A549 (cell line): ENCODE data around the gene ELMO3. TPM values are rescaled to one million over a fixed set of nuclear protein-coding genes. Genes with fewer than 3 reads are reported as not detected.

Experiments
- ATAC-seq, 2 experiments: fragments of 200-7000 bp in 1 of 2; fragments of >200 bp in 1 of 2; cut with Nextera tagmentation in 1 of 2; cut with Tn5 transposase in 1 of 2; 3 replicates each; pipeline versions ENCODE4 v1.8.0 to v1.9.1; 2018 to 2020; ENCODE audit warnings: mild to moderate bottlenecking in 1 of 2, moderate library complexity in 1 of 2
- CTCF ChIA-PET: fragments of 300-600 bp; sonication (Branson Sonifier 250); formaldehyde crosslinking; extraction: SDS; loops from one replicate; lab custom pipeline; 2021; ENCODE audit warnings: antibody characterized with exemption, inconsistent platforms; lab: Yijun Ruan, JAX
- POLR2A ChIA-PET: fragments of 350-600 bp; formaldehyde crosslinking; extraction: SDS; loops from one replicate; lab custom pipeline; 2021; ENCODE audit warnings: antibody characterized with exemption, inconsistent platforms; lab: Yijun Ruan, JAX
- DNase-seq, 2 experiments: peaks; one replicate each; pipeline versions ENCODE4 v3.0.0 to v3.0.0-alpha.2; 2011 to 2016; ENCODE audit warnings: low read depth in 1 of 2, low spot score in 1 of 2
- FAIRE-seq: peaks from 2 replicates; lab custom pipeline; 2011; peaks lifted over from hg19 to GRCh38; lab: Jason Lieb, UNC
- H3K27ac ChIP-seq, 2 experiments: fragments of >200 bp; sonication (Bioruptor Twin); formaldehyde crosslinking; 3 replicates each; pipeline ENCODE4 v1.5.1; 2016 to 2017
- H3K4me1 ChIP-seq: fragments of >200 bp; sonication (Bioruptor Twin); formaldehyde crosslinking; 3 replicates; pipeline ENCODE4 v1.6.1; 2016
- H3K4me2 ChIP-seq: fragments of >200 bp; sonication (Bioruptor Twin); formaldehyde crosslinking; 3 replicates; pipeline ENCODE4 v1.6.1; 2016
- H3K4me3 ChIP-seq: fragments of >200 bp; sonication (Bioruptor Twin); formaldehyde crosslinking; 3 replicates; pipeline ENCODE4 v1.5.1; 2016
- H3K9me3 ChIP-seq: fragments of >200 bp; sonication (Bioruptor Twin); formaldehyde crosslinking; 3 replicates; pipeline ENCODE4 v1.6.1; 2016
- ATOH8 ChIP-seq: fragments of 250-450 bp; sonication (Bioruptor Pico); IDR thresholded peaks from 2 replicates; pipeline ENCODE4 v1.5.0; 2020; ENCODE audit warnings: low read depth, mild to moderate bottlenecking, moderate library complexity
- BHLHE40 ChIP-seq: IDR thresholded peaks from 2 replicates; pipeline ENCODE4 v1.6.1; 2012; ENCODE audit warnings: low read depth, low read length, inconsistent platforms
- CHD2 ChIP-seq: fragments of 150-350 bp; IDR thresholded peaks from 2 replicates; pipeline ENCODE4 v1.6.1; 2014; ENCODE audit warnings: low read length; ENCODE audit not compliant: partially characterized antibody
- CTCF ChIP-seq: fragments of >200 bp; sonication (Bioruptor Twin); formaldehyde crosslinking; IDR thresholded peaks from 3 replicates; pipeline ENCODE4 v1.5.1; 2016
- ELK1 ChIP-seq: fragments of 150-350 bp; IDR thresholded peaks from 2 replicates; pipeline ENCODE4 v1.6.1; 2014; ENCODE audit warnings: low read depth, mild to moderate bottlenecking, low read length
- HEYL ChIP-seq: fragments of 250-450 bp; sonication (Bioruptor Pico); IDR thresholded peaks from 2 replicates; pipeline ENCODE4 v1.8.0; 2021; ENCODE audit warnings: mild to moderate bottlenecking, moderate library complexity
- HOXB13 ChIP-seq: fragments of 250-450 bp; sonication (Bioruptor Pico); IDR thresholded peaks from 2 replicates; pipeline ENCODE4 v1.5.0; 2020; ENCODE audit warnings: low read depth, mild to moderate bottlenecking, moderate library complexity
- JUN ChIP-seq, 2 experiments: fragments of >200 bp; sonication (Bioruptor Twin); formaldehyde crosslinking; IDR thresholded peaks; 2 replicates in 1 of 2; 3 replicates in 1 of 2; pipeline ENCODE4 v1.6.1; 2016 to 2017
- MAX ChIP-seq: IDR thresholded peaks from 2 replicates; pipeline ENCODE4 v1.6.1; 2012
- PBX3 ChIP-seq: IDR thresholded peaks from 2 replicates; pipeline ENCODE4 v1.6.1; 2012
- RAD21 ChIP-seq, 2 experiments: fragments of >200 bp in 1 of 2; sonication (Bioruptor Twin) in 1 of 2; formaldehyde crosslinking in 1 of 2; IDR thresholded peaks in 1 of 2; conservative IDR thresholded peaks in 1 of 2; 2 replicates in 1 of 2; 3 replicates in 1 of 2; pipeline ENCODE4 v1.6.1; 2012 to 2018; ENCODE audit warnings: inconsistent platforms in 1 of 2
- RCOR1 ChIP-seq: fragments of 150-350 bp; IDR thresholded peaks from 2 replicates; pipeline ENCODE4 v1.6.1; 2014; ENCODE audit warnings: antibody characterized with exemption, low read length, low read depth
- WGBS: methylation state at CpG from one replicate; pipeline ENCODE4 v1.1.6; 2017; ENCODE audit errors: missing lambda C conversion rate; 5-methylcytosine and 5-hydroxymethylcytosine counted together
- polyA plus RNA-seq, 4 experiments: library from polyadenylated mRNA; depleted of rRNA in 3 of 4; stranded (reverse); fragments of >200 nt; fragmentation: RNase III in 1 of 4; extraction: RNeasy Plus Mini Kit Qiagen cat#74134 plus additional on column Dnase treatment in 1 of 4; gene quantifications; 2 replicates in 3 of 4; 3 replicates in 1 of 4; pipeline ENCODE4 v1.2.3, GENCODE V29; 2011 to 2017

The ELMO3 gene
- polyA plus RNA-seq, 2 of the 4 experiments (the other 2 are of a cell fraction) = 0.62 to 1.4 TPM

GRCh38 chr16:67177743-67178699 is 20.9 kb upstream of the ELMO3 start:
- FAIRE-seq = no peak

GRCh38 chr16:67179421-67180080 is 19.4 kb upstream of the ELMO3 start:
- Histone ChIP-seq H3K4me3 (no peak overlapping the region), H3K9me3 (no peaks in the 10 kb centered on the region), H3K27ac (no peak overlapping the region), H3K4me1 (peaks cover 30% of the 10 kb centered on the region), H3K4me2 (no peak overlapping the region)
- FAIRE-seq = no peak
- ATAC-seq = no peak
- 71% methylated on average over 6 of the region's 13 CpGs for WGBS
- TF ChIP-seq CHD2 = no peak
- TF ChIP-seq RAD21 (conservative IDR thresholded peaks at IDR 0.05 in 1 of 2, IDR thresholded peaks at IDR 0.05 in 1 of 2) = peak in 1 of 2 experiments; percentile 58; a peak in 3 of 5 replicates
- no peak for TF ChIP-seq HOXB13 (CRISPR knock-in tag)
- no peak for TF ChIP-seq ELK1
- TF ChIP-seq CTCF = peak; percentile 30; the same call in 2 of the 3 replicates
- TF ChIP-seq RCOR1 = no peak
- TF ChIP-seq BHLHE40 = no peak
- ChIA-PET CTCF (interaction anchor here (0.8 to 1.2 kb wide), 4 partner anchors 11 to 219 kb away, joined by 3 to 5 read pairs (median 4); partner anchors contain the start of gene CES3), POLR2A (interaction anchor here (0.9 kb wide), 1 partner anchor 10 kb away, joined by 3 read pairs; the partner anchor contains the start of gene NOL3)
- DNase-seq = peak in 1 of 2 experiments; percentile 57

More at GRCh38 chr16:67177743-67178699, 20.9 kb upstream of the ELMO3 start:
- ATAC-seq (peak; percentile 41 to 65), DNase-seq (peak; percentile 57 to 76)
- 35% methylated on average over 11 of the region's 73 CpGs for WGBS
- Histone ChIP-seq H3K9me3 (no peaks in the 10 kb centered on the region), H3K27ac (peak overlapping the region; percentile 57 to 77; a peak in 5 of 6 replicates), H3K4me2 (peak overlapping the region; percentile 87), H3K4me3 (peak overlapping the region; percentile 46)
- POLR2A ChIA-PET = interaction anchor here (0.8 kb wide), 1 partner anchor 17 kb away, joined by 3 read pairs; no protein-coding TSS in a partner anchor
- CTCF ChIA-PET = interaction anchor here (1.2 to 20.5 kb wide), 8 partner anchors 8 to 200 kb away, joined by 3 to 314 read pairs (median 6); partner anchors contain the start of genes B3GNT9, EXOC3L1, FBXL8 and MATCAP1
- TF ChIP-seq JUN (IDR thresholded peaks at IDR 0.05) (peak in 1 of 2 experiments; percentile 50; a peak in 1 of 5 replicates), ATOH8 (CRISPR knock-in tag) (no peak), PBX3 (peak; percentile 70; the same call in 1 of the 2 replicates), HEYL (CRISPR knock-in tag) (no peak), MAX (peak; percentile 56)
- TF ChIP-seq, all 56 proteins: peak for 3
- H3K4me1 ChIP-seq = peaks cover 36% of the 10 kb centered on the region
